Stomach (tissue), 4 donors: ENCODE data around the gene VPS33B.

Experiments used
- EP300 ChIP-seq: sonication (generic); formaldehyde crosslinking; IDR thresholded peaks from one replicate; pipeline ENCODE4 v1.6.1; 2017; ENCODE audit warnings: antibody characterized with exemption
- POLR2A ChIP-seq, 4 donors: fragments of 450-650 bp; IDR thresholded peaks; one replicate each; pipeline ENCODE4 v1.6.1; 2016; ENCODE audit warnings: antibody characterized with exemption in 4 of 4, control low read depth in 2 of 4, mild to moderate bottlenecking in 1 of 4, moderate library complexity in 1 of 4
- POLR2AphosphoS5 ChIP-seq, 3 donors: sonication (generic); formaldehyde crosslinking; IDR thresholded peaks; one replicate each; pipeline ENCODE4 v1.6.1; 2016; ENCODE audit warnings: antibody characterized with exemption in 3 of 3
- TF ChIP-seq, protein P1 (sequence below), 7 experiments: fragments of 450-650 bp in 4 of 7; fragments of 200-600 bp in 3 of 7; sonication (generic) in 3 of 7; IDR thresholded peaks; one replicate each; pipeline ENCODE4 v1.5.1; 2016 to 2019; ENCODE audit warnings: antibody characterized with exemption in 7 of 7, control low read depth in 2 of 7, mild to moderate bottlenecking in 1 of 7

GRCh38 chr15:91031796-91032195, 9.4 kb upstream of the VPS33B start:
- TF ChIP-seq, protein P1, sequence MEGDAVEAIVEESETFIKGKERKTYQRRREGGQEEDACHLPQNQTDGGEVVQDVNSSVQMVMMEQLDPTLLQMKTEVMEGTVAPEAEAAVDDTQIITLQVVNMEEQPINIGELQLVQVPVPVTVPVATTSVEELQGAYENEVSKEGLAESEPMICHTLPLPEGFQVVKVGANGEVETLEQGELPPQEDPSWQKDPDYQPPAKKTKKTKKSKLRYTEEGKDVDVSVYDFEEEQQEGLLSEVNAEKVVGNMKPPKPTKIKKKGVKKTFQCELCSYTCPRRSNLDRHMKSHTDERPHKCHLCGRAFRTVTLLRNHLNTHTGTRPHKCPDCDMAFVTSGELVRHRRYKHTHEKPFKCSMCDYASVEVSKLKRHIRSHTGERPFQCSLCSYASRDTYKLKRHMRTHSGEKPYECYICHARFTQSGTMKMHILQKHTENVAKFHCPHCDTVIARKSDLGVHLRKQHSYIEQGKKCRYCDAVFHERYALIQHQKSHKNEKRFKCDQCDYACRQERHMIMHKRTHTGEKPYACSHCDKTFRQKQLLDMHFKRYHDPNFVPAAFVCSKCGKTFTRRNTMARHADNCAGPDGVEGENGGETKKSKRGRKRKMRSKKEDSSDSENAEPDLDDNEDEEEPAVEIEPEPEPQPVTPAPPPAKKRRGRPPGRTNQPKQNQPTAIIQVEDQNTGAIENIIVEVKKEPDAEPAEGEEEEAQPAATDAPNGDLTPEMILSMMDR (IDR thresholded peaks at IDR 0.05), result no peak
- no peak for TF ChIP-seq POLR2AphosphoS5 (IDR thresholded peaks at IDR 0.05)
- TF ChIP-seq POLR2A (IDR thresholded peaks at IDR 0.05), result no peak
- no peak for TF ChIP-seq EP300
